Caki2 (cell line): ENCODE data around the gene IGFL2. TPM values are rescaled to one million over a fixed set of nuclear protein-coding genes. Genes with fewer than 3 reads are reported as not detected.
"Not testable (repeated sequence)": the region's sequence is repeated elsewhere in the genome, so short reads cannot be mapped to it uniquely, and the experiment has no call there.

Experiments used
- DNase-seq: peaks from one replicate; pipeline ENCODE4 v3.0.0-alpha.2; 2015; ENCODE audit warnings: low read depth
- in situ Hi-C: cut with HindIII; loops from 2 replicates; pipeline ENCODE4 v1.10.0; 2016; ENCODE audit warnings: low sequenced_read_pairs, low pct_unique_long_range_greater_than_20kb, mixed read lengths
- total RNA-seq: library from RNA; depleted of rRNA; stranded (reverse); fragments of >200 nt; shearing (Covaris generic); gene quantifications from 2 replicates; pipeline ENCODE4 v1.2.3, GENCODE V29; 2014; ENCODE audit warnings: low replicate concordance

IGFL2 gene
- total RNA-seq, 1 experiment from 2014 or later, result not detected

GRCh38 chr19:46182476-46182875 is 34.4 kb downstream of the IGFL2 start:
- no peak for DNase-seq
- in situ Hi-C loops, result no loop called here

- DNase-seq, result peak; percentile 78
- in situ Hi-C loops, result not testable (repeated sequence)
These were observed 37.0 kb downstream of the IGFL2 start for GRCh38 chr19:46184775-46185710.

DNA sequence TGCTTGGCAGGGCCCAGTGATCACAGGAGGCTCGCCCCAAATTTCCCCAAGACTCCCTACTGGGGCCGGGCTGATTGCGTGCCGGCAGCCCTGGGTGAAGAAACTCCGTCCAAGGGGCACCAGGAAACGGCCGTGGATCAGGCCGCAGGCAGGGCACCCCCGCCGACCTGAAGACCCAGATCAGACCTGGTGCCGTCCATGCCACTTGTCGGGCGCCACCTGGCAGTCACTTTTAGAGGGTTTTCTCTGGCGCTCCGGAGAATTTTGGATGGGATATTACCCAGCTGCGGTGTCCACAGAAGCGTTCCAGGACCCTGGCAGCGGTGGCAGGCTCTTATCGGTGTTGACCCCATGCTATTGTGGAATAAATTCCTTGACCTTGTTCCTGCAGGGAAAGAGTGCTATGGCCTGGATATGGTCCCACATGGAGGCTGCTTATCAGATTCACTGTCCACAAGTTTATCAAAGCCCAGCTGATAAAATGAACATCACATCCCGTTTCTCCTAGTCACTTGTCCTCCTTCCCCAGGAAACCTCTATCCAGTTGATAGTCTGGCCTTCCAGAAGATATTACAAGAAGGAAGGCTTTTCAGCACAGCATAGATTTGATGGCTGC is 38.2 kb downstream of the IGFL2 start:
- no peak for DNase-seq
- in situ Hi-C loops, result no loop called here

DNA sequence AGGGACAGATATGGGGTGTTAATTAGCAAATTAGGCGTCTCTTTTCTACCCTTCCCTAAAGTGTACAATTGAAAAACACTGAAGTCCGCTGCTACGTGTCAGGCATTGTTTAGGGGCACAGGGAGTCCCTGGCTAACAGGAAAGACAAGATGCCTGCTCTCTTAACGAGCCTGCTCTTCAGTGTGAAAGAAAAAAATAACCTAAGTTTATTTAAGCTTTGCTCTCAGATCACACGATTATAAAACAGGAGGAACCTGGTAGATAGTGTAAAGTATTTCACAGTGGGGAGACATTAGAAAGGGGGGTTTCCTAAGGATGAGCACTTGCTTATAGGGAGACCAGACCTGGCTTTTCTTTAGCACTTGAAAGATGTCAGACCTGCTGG is 38.7 kb downstream of the IGFL2 start:
- in situ Hi-C loops, result no loop called here

DNA sequence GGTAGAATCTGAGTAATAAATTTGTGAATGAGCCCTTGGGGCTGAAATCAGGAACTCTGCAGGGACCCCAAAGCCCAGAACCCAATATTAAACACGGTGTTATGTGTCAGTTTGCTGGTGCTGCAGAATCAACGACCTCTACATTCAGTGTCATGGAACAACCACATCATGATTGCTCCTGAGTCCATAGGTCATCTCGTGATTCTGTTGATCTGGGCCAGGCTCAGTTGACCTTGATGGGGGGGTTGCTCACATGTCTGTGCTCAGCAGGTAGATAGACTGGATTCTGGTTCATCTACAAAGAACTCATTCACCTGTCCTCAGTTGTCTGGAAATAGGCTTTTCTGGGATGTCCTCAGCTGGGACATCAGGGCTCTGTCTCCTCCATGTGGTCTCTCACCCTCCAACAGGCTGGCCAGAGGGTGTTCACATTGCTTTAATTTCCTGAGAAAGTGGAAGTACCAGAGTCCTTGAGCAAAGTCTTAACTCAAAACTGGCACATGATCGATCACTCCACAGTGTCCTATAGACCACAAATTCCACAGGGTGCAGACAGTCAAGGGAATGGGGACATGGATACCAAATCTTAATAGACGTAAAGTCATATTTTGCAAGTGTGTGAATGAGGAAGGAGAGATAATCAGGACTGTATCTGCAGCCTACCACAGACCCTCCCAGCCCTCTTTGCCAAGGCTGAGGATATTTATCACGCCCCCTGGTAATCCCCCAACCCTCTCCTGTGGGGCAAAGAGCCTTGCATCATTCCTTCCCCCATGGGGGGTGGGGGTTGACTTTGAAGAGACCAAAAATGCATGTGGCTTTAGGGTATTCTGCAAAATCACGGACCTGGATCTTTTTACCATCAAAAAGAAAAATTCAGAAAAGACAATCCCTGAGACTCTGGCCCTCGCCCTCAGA is 42.2 kb downstream of the IGFL2 start:
- peak; percentile 33 for DNase-seq
- in situ Hi-C loops, result no loop called here

More for the DNA sequence above, 38.7 kb downstream of the IGFL2 start:
- no peak for DNase-seq

- peak; percentile 28 for DNase-seq
- in situ Hi-C loops, result no loop called here
These were observed 43.3 kb downstream of the IGFL2 start for GRCh38 chr19:46191356-46191755.

- in situ Hi-C loops, result no loop called here
These were observed 43.9 kb downstream of the IGFL2 start for GRCh38 chr19:46191972-46192371.

GRCh38 chr19:46192626-46192991 is 44.6 kb downstream of the IGFL2 start:
- DNase-seq, in situ Hi-C loops: not testable (repeated sequence)

More at GRCh38 chr19:46191972-46192371, 43.9 kb downstream of the IGFL2 start:
- DNase-seq, result no peak

DNA sequence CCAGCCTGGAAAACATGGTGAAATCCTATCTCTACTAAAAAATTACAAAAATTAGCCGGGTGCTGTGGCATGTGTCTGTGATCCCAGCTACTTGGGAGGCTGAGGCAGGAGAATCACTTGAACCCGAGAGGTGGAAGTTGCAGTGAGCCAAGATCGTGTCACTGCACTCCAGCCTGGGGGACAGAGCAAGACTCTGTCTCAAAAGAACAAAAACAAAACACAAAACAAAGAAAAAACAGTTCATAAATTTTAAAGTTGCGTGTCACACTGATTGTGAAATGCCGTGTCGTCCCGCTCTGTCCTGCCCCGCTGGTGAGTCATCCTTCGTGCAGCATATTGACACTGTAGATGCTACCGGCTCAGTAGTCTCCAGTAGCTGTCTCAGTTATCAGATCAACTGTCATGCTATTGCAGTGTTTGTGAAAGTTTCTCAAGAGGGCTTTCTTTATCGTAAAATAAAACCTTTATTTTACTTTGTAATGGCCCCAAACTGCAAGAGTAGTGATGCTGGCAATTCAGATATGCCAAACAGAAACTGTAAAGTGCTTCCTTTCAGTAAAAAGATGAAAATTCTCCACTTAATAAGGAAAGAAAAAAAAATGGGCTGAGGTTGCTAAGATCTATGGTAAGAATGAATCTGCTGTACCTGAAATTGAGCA is 45.1 kb downstream of the IGFL2 start:
- peak; percentile 82 for DNase-seq
- in situ Hi-C loops, result no loop called here

- in situ Hi-C loops, result no loop called here
- no peak for DNase-seq
These were observed 45.6 kb downstream of the IGFL2 start for GRCh38 chr19:46193678-46194077.

DNA sequence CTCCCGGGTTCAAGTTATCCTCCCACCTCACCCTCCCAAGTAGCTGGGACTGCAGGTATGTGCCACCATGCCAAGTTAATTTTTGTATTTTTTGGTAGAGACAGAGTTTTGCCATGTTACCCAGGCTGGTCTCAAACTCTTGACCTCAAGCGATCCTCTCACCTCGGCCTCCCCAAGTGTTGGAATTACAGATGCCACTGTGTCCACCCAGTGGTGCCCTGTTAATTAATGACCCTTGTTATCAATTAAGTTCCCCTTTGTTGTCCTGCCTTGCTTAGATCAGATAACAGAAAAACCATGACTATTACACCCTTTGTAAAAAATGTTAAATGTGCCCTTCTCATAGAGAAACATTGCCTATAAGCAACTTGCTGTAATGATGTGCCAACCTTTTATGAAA is 47.1 kb downstream of the IGFL2 start:
- DNase-seq, result peak; percentile 36
- in situ Hi-C loops, result no loop called here

- in situ Hi-C loops, result not testable (repeated sequence)
- peak; percentile 31 for DNase-seq
These were observed 47.9 kb downstream of the IGFL2 start for GRCh38 chr19:46195919-46196318.

- DNase-seq, result no peak
- in situ Hi-C loops, result no loop called here
These were observed 48.5 kb downstream of the IGFL2 start for GRCh38 chr19:46196410-46197124.

DNA sequence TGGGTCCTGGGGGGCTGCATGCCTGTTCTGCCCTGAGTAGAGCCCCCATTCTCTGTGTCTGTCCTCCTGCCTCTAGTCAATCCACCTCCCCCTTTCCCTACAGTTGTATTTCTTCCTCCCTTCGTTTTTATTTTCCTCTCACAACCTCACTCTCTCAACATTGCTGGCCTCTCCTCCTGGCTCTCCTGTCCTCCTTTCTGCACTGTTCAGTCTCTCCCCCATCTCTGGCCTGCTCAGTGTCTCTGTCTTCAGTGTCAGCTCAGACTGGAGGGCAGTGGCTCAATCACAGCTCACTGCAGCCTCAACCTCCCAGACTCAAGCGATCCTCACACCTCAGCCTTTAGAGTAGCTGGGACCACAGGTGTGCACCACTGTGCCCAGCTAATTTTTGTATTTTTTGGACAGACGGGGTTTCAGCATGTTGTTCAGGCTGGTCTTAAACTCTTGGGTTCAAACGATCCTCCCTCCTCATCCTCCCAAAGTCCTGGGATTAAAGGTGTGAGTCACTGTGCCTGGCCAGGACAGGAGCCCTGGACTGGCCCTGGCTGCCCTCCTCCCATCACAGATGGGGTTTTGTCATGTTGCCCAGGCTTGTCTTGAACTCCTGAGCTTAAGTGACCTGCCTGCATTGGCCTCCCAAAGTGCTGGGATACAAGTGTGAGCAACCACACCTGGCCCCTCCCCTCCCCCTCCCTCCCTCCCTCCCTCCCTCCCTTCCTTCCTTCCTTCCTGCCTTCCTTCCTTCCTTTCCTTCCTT is 49.5 kb downstream of the IGFL2 start:
- in situ Hi-C loops, result no loop called here

DNA sequence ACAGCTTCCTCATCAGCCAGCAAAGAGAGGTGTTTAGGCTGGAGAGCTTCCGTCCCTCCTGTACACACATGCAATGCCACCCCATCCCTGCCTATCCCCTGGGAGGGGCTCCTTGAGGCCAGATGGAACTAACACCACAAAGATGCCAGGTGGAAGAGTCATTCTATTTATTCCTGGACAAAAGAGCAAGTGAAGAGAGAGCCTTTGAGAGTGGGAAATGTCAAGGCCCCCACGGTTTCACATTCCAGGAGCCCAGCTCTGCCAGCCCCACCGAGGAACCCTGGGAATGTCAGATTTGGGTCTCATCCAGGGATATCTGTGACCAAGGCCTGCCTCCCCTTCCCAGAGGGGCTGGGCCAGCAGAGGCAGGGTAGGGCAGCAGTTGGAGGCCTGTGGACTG is 50.7 kb downstream of the IGFL2 start:
- DNase-seq, result peak; percentile 70
- in situ Hi-C loops, result no loop called here

More for the DNA sequence above, 49.5 kb downstream of the IGFL2 start:
- DNase-seq, result no peak

GRCh38 chr19:46201454-46202310 is 53.6 kb downstream of the IGFL2 start:
- in situ Hi-C loops, result no loop called here
- peak; percentile 99 for DNase-seq
